Stimulated activated CD8-positive, alpha-beta memory T cell treated with anti-CD3 and anti-CD28 coated beads, Interleukin-12 subunit alpha, Interleukin-12 subunit beta, amount 100 ng/mL, for 24 hours (primary cell): ENCODE results near the gene ACVRL1.

ENCODE experiments used
- DNase-seq: peaks from one replicate; pipeline ENCODE4 v3.0.0-alpha.2; 2020; ENCODE audit errors: extremely low read depth

Gene ACVRL1

GRCh38 chr12:51907083-51907855 is at the start of gene ACVRL1:
Gene ACVRL1 (plus strand): TSS chr12:51907504. CDS start chr12:51912475, 4,971 bp downstream.
- no peak for DNase-seq

GRCh38 chr12:51860986-51861385 is 46.3 kb upstream of the ACVRL1 start:
- DNase-seq = no peak

- DNase-seq = no peak
These were observed 44.4 kb upstream of the ACVRL1 start for GRCh38 chr12:51862947-51863346.

GRCh38 chr12:51863363-51863932 is 43.9 kb upstream of the ACVRL1 start:
- no peak for DNase-seq

- DNase-seq = no peak
These were observed 43.1 kb upstream of the ACVRL1 start for GRCh38 chr12:51863933-51864832.

- DNase-seq = no peak
These were observed 42.3 kb upstream of the ACVRL1 start for GRCh38 chr12:51864833-51865670.

- no peak for DNase-seq
These were observed 41.5 kb upstream of the ACVRL1 start for GRCh38 chr12:51865757-51866270.

- DNase-seq = no peak
These were observed 41.0 kb upstream of the ACVRL1 start for GRCh38 chr12:51866324-51866723.

GRCh38 chr12:51866762-51867161 is 40.5 kb upstream of the ACVRL1 start:
- DNase-seq = no peak

GRCh38 chr12:51867371-51867770 is 39.9 kb upstream of the ACVRL1 start:
- no peak for DNase-seq

- no peak for DNase-seq
These were observed 39.4 kb upstream of the ACVRL1 start for GRCh38 chr12:51867796-51868428.

- no peak for DNase-seq
These were observed 38.3 kb upstream of the ACVRL1 start for GRCh38 chr12:51868821-51869495.

GRCh38 chr12:51869496-51869865 is 37.8 kb upstream of the ACVRL1 start:
- DNase-seq = no peak

- no peak for DNase-seq
These were observed 37.4 kb upstream of the ACVRL1 start for GRCh38 chr12:51869931-51870330.

- no peak for DNase-seq
These were observed 36.8 kb upstream of the ACVRL1 start for GRCh38 chr12:51870504-51870903.

- DNase-seq = no peak
These were observed 36.2 kb upstream of the ACVRL1 start for GRCh38 chr12:51871126-51871525.

- DNase-seq = no peak
These were observed 35.2 kb upstream of the ACVRL1 start for GRCh38 chr12:51871918-51872688.

- DNase-seq = no peak
These were observed 34.7 kb upstream of the ACVRL1 start for GRCh38 chr12:51872689-51872981.

- DNase-seq = no peak
These were observed 33.9 kb upstream of the ACVRL1 start for GRCh38 chr12:51873251-51873994.
